ENCODE results near the gene C13orf42. TPM values are rescaled to one million over a fixed set of nuclear protein-coding genes. Genes with fewer than 3 reads are reported as not detected.

The C13orf42 gene
- total RNA-seq, 1 experiment from 2014 or later, result not detected

DNA sequence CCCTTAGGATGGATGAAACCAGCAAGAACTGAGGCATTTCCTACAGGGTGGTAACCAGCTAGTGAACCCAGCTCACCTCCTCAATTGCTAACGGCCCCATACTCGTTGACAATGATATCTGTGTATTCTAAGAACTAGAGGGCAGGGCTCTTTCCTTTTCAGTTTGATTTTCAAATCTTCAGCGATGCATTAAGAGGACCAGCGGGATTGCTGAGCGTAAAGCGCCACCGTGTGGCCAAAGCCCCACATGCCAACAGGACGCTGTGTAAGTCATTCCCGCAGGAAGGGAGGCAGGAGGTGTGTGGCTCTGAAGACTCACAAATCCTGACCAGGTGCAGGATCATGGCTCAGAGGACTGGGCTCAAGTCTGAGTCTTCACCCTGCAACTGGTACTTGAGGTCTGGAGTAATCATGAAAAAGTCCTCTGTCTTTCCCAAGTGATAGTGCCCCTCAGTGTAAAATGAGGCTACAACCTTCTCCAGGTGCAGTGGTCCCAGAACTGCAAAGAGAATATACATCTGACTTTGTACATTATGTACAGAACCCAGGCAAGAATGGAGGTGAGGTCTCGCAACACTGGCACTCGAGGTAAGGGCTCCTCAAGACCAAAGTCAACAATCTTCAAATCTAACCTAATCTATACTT, 40.9 kb downstream of the C13orf42 start:
- CTCF ChIA-PET, result interaction anchor here (0.7 to 1.4 kb wide), 3 partner anchors 13 to 1161 kb away, joined by 3 to 4 read pairs (median 3); no protein-coding TSS in a partner anchor
- RAD21 ChIA-PET (ENCODE audit: low non-redundant PET in 1 of 2, low total read pairs in 2 of 2, uncharacterized antibody in 2 of 2, unreplicated experiment in 2 of 2), result no interaction called here
- H3K9me3 ChIP-seq (ENCODE audit: control insufficient read depth in 1 of 2, insufficient read depth in 1 of 2, low read depth in 1 of 2, low read length in 2 of 2), result no peaks in the 10 kb centered on the region
- peak overlapping the region; percentile 38 for H3K4me2 ChIP-seq (ENCODE audit: low read length)
- H4K20me1 ChIP-seq (ENCODE audit: insufficient read depth), result no peaks in the 10 kb centered on the region
- intact Hi-C loops (cut with micrococcal nuclease), result loop anchor here (1.0 to 5.0 kb wide), 4 partner anchors 158 to 1418 kb away; no protein-coding TSS in a partner anchor
- no peaks in the 10 kb centered on the region for H3K9me2 ChIP-seq (ENCODE audit: insufficient read depth)
- TF ChIP-seq, protein P1, sequence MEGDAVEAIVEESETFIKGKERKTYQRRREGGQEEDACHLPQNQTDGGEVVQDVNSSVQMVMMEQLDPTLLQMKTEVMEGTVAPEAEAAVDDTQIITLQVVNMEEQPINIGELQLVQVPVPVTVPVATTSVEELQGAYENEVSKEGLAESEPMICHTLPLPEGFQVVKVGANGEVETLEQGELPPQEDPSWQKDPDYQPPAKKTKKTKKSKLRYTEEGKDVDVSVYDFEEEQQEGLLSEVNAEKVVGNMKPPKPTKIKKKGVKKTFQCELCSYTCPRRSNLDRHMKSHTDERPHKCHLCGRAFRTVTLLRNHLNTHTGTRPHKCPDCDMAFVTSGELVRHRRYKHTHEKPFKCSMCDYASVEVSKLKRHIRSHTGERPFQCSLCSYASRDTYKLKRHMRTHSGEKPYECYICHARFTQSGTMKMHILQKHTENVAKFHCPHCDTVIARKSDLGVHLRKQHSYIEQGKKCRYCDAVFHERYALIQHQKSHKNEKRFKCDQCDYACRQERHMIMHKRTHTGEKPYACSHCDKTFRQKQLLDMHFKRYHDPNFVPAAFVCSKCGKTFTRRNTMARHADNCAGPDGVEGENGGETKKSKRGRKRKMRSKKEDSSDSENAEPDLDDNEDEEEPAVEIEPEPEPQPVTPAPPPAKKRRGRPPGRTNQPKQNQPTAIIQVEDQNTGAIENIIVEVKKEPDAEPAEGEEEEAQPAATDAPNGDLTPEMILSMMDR (IDR thresholded peaks at IDR 0.05 in 2 of 3, conservative IDR thresholded peaks at IDR 0.05 in 1 of 3; ENCODE audit: borderline replicate concordance in 1 of 3, insufficient read depth in 1 of 3, low read depth in 2 of 3, low read length in 2 of 3), result peak; percentile 72 to 98 (median 94)
- no peak for TF ChIP-seq SRF (IDR thresholded peaks at IDR 0.05; ENCODE audit: low read depth)
- TF ChIP-seq EZH2phosphoT487 (IDR thresholded peaks at IDR 0.05; ENCODE audit: borderline replicate concordance), result no peak
- peak; percentile 95 for TF ChIP-seq RAD21 (IDR thresholded peaks at IDR 0.05; ENCODE audit: low read depth)
- TF ChIP-seq ELF1 (IDR thresholded peaks at IDR 0.05; ENCODE audit: borderline replicate concordance, low read depth), result no peak
- no peak for TF ChIP-seq YY1 (IDR thresholded peaks at IDR 0.05; ENCODE audit: extremely low read depth, insufficient replicate concordance, low read depth, low read length)
- TF ChIP-seq JUND (IDR thresholded peaks at IDR 0.05), result no peak
- H3K4me3 ChIP-seq (replicated peaks in 1 of 2; ENCODE audit: low read depth in 1 of 2, low read length in 2 of 2), result no peak overlapping the region
- H3K79me2 ChIP-seq (ENCODE audit: insufficient read depth, low read length), result no peaks in the 10 kb centered on the region
- H3K9ac ChIP-seq (ENCODE audit: low read length), result no peak overlapping the region
- H3K27ac ChIP-seq (ENCODE audit: low read depth, low read length), result no peak overlapping the region
- H3K4me1 ChIP-seq (ENCODE audit: control insufficient read depth in 1 of 2, insufficient read depth in 2 of 2, low read length in 2 of 2), result peaks cover 0 to 4% of the 10 kb centered on the region in 2 experiments; a peak in 2 of 4 replicates
- POLR2A ChIA-PET, result no interaction called here
- peak overlapping the region; percentile 10 for H2AFZ ChIP-seq (ENCODE audit: low read depth, low read length, poor library complexity, severe bottlenecking)
- no peaks in the 10 kb centered on the region for H3K27me3 ChIP-seq (ENCODE audit: insufficient read depth, low read length)
- no TSS peak for BruUV-seq (replicated peaks)
- no peaks in the 10 kb centered on the region for H3K36me3 ChIP-seq (ENCODE audit: control insufficient read depth in 1 of 2, insufficient read depth in 2 of 2, low read length in 2 of 2)
- DNase-seq (ENCODE audit: low read depth, low spot score) (peak; percentile 62), ATAC-seq (peak; percentile 98)
